GM19324 (cell line): ENCODE measurements around the gene UBQLN2.
A peak's percentile ranks its signal among the peaks of the same experiment; 100 is the strongest.
"Not testable (repeated sequence)": the region's sequence is repeated elsewhere in the genome, so short reads cannot be mapped to it uniquely, and the experiment has no call there.

Source experiments
- ATAC-seq: cut with Tn5 transposase; IDR thresholded peaks from one replicate; pipeline ENCODE4 v1.9.1; 2021; ENCODE audit warnings: mild to moderate bottlenecking, moderate library complexity; ENCODE audit not compliant: unreplicated experiment, low FRiP score

Gene UBQLN2

DNA sequence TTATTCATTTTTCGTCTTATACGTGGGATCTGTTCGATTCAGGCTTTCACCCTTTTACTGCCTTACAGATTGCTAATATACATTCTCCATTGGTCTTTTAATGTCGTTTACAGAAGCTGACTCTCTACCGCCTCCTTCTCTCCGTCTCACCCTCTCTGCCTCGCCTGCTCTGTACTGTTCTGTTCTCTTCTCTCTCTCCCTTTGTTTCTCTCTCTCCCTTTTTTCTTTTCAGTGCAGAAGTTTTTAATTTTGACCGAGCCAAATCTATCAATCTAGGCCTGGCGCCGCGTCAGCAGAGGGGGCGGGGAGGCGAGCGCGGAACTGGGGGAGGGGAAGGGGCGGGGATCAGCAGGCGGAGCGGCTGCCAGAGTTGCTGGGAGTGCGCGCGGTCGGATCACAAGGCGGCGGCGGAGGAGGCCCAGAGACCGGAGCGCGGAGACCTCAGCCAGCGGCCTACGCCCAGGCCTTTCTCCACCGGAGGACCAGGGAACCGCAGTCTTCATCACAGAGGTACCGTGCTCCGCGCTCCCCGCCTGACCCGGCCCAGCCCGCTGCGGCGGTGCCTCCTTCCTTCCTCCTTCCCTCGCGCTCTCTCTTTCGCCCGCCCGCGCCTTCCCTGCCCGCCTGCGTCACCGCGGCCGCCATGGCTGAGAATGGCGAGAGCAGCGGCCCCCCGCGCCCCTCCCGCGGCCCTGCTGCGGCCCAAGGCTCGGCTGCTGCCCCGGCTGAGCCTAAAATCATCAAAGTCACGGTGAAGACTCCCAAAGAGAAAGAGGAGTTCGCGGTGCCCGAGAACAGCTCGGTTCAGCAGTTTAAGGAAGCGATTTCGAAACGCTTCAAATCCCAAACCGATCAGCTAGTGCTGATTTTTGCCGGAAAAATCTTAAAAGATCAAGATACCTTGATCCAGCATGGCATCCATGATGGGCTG lies at the start of gene UBQLN2:
Gene UBQLN2, plus strand, starts transcription at position 397 of the 931 bp plus-strand sequence. Its CDS starts 247 bp downstream, at position 644.
- ATAC-seq = peak; percentile 77

DNA sequence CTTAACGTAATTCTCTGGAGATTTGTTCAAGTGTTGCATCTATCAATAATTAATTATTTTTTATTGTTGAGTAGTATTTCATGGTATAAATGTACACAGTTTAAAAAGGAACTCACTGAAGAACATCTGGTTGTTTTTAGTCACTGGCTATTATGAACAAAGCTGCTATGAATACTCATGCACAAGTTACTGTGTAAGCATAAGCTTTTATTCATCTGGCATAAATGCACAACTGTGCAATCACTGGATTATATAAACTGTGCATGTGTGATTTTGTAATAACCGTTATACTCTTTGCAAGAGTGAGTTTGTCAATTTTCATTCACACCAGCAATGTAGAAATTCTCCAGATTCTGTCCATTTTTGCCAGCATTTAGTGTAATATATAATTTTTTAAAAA lies 43.8 kb upstream of the UBQLN2 start:
- no peak for ATAC-seq

DNA sequence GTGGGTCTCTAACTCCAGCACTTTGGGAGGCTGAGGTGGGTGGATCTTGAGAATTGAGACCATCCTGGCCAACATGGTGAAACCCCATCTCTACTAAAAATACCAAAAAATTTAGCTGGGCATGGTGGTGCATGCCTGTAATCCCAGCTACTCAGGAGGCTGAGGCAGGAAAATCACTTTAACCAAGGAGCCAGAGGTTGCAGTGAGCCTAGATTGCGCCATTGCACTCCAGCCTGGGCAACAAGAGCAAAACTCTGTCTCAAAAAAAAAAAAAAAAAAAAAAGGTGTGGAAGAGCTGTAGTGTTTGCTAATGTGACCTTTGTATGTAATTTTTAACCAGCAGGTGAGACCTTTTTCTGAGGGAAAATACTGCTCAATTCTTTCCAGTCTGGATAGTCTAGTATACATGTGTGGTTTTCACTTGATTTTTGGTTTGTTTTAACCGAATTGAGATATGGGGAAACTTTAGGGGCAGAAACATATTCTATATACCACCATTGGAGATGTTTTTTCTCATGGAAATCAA lies 33.9 kb upstream of the UBQLN2 start:
- not testable (repeated sequence) for ATAC-seq

DNA sequence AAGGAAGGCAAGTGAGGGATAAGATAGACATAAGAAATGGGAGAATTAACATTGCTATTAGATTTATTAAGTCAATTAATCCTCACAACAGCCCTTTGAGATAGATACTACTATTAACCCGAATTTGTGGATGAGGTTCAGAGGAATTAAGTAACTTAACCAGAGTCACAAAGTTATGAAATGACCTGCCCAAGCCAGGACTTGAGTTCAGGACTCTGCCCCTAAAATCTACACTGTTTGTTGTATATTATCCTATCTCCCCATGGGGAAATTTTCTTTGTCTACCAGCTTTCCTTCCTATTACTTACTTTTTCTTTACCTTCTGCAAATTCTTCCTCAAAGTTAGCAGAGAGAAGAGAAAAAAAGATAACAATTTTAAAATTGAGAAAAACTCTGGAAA lies 33.4 kb upstream of the UBQLN2 start:
- ATAC-seq = no peak

DNA sequence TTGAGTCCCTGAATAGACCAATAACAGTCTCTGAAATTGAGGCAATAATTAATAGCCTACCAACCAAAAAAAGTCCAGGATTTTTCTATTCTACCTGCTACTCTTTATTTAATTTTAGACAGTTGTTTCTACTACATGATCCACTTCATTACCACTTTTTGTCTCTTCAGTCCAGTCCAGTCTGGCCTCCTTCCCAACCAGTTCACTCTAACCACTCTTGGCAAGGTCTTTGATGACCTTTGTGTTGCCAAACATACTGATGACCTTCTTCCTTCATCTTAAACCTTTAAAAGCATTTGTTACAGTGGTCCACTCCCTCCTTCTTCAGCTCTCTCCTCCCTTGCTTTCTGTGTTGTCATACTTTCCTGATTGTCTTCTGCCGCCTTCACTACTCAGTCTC lies 12.8 kb upstream of the UBQLN2 start:
- no peak for ATAC-seq

DNA sequence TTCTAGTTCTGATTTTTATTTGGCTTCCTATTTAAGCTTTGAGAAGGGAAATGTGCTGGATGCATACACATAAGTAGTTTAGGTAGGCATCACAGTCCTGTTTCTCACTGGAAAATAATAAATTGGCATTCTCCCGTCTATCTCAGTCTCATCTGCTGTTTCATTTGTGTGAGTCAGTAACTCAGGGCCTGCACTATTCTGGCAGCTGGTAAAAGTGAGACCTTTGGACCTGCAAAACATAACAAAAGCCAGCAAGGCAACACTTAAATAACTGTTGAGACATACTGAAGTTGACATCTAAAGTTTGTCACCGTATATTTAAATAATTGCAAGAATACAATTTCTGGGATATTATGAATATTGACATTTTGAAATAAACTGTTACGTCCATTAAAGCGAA lies 8.6 kb upstream of the UBQLN2 start:
- no peak for ATAC-seq

DNA sequence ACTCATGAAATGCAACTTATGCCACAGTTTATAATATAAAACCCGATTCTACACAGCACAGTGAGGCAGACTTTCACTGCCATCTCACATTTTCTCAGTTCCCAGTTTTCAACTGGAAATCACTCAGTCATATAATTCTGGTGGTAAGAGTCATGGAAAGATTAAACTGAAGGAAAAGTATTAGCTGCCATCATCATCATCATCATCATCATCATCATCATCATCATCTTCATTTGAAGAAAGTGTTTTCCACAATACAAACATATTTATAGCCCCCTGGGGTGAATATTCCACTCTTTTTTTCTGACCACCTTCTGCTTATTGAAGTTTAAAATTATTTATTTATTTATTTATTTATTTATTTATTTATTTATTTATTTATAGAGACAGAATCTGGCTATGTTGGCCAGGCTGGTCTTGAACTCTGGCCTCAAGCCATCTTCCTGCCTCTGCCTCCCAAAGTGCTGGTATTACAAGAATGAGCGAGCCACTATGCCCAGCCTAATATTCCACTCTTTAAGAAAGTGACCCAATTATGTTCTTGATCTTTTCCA lies 6.0 kb upstream of the UBQLN2 start:
- no peak for ATAC-seq

DNA sequence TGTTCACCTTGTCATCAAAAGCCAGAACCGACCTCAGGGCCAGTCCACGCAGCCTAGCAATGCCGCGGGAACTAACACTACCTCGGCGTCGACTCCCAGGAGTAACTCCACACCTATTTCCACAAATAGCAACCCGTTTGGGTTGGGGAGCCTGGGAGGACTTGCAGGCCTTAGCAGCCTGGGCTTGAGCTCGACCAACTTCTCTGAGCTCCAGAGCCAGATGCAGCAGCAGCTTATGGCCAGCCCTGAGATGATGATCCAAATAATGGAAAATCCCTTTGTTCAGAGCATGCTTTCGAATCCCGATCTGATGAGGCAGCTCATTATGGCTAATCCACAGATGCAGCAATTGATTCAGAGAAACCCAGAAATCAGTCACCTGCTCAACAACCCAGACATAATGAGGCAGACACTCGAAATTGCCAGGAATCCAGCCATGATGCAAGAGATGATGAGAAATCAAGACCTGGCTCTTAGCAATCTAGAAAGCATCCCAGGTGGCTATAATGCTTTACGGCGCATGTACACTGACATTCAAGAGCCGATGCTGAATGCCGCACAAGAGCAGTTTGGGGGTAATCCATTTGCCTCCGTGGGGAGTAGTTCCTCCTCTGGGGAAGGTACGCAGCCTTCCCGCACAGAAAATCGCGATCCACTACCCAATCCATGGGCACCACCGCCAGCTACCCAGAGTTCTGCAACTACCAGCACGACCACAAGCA lies 898 bp downstream of the UBQLN2 start:
- peak; percentile 9 for ATAC-seq

DNA sequence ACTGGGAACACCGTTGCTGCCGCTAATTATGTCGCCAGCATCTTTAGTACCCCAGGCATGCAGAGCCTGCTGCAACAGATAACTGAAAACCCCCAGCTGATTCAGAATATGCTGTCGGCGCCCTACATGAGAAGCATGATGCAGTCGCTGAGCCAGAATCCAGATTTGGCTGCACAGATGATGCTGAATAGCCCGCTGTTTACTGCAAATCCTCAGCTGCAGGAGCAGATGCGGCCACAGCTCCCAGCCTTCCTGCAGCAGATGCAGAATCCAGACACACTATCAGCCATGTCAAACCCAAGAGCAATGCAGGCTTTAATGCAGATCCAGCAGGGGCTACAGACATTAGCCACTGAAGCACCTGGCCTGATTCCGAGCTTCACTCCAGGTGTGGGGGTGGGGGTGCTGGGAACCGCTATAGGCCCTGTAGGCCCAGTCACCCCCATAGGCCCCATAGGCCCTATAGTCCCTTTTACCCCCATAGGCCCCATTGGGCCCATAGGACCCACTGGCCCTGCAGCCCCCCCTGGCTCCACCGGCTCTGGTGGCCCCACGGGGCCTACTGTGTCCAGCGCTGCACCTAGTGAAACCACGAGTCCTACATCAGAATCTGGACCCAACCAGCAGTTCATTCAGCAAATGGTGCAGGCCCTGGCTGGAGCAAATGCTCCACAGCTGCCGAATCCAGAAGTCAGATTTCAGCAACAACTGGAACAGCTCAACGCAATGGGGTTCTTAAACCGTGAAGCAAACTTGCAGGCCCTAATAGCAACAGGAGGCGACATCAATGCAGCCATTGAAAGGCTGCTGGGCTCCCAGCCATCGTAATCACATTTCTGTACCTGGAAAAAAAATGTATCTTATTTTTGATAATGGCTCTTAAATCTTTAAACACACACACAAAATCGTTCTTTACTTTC lies 1.8 kb downstream of the UBQLN2 start:
- no peak for ATAC-seq

DNA sequence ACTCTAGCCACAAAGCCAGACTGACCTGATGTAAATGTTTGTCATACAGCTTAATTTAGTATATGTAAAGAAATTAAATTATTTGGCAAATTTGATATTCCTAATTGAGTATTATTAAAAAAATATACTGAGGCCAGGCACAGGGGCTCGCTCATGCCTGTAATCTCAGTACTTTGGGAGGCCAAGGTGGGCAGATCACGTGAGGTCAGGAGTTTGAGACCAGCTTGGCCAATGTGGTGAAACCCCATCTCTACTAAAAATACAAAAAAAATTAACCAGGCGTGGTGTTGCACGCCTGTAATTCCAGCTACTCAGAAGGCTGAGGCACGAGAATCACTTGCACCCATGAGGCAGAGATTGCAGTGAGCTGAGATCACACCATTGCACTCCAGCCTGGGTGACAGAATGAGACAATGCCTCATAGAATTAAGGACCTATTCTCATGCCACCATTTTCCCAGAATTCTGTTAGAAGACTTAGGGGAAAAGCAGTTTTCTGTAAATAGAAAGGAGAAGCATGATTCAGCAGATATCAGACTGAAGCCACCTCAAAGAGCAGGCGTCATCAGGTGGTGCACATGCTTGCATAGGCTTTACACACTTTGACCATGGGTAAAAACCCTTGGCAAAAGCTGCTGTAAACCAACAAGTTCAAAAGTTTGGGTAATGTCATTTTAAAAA lies 6.1 kb downstream of the UBQLN2 start:
- ATAC-seq = no peak

DNA sequence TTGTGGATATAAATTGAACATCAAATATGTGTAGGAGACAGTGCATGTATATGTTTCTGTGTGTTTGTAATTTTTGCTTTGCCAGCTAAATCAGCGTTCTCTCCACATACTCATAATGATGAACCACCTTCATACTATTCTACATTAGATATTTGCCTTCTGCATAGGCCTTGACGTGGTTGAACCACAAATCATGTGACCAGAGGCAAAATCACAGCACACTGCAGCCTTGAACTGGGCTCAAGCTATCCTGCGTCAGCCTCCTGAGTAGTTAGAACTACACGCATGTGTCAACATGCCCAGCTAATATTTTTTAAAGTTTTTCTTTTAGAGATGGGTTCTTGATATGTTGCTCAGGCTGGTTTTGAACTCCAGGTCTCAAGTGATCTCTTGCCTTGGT lies 9.5 kb downstream of the UBQLN2 start:
- ATAC-seq = no peak

DNA sequence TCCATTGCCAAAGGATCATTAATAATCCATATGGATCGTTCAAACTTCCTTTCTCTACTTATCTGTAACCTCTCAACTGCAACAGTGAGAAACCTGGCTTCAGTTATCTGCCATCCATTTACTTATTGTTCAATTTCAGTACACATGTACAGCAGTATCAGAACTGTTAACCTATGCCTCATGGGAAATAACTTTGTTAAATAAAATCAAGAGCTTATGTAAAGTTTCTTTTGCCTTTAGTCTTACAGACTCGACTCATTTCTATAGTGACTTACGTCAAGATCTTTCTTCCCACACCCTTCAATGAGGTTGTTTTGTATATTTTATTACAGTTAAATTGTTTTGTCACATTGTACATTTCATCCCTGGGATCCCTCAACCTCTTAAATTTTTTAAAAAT lies 11.4 kb downstream of the UBQLN2 start:
- no peak for ATAC-seq

DNA sequence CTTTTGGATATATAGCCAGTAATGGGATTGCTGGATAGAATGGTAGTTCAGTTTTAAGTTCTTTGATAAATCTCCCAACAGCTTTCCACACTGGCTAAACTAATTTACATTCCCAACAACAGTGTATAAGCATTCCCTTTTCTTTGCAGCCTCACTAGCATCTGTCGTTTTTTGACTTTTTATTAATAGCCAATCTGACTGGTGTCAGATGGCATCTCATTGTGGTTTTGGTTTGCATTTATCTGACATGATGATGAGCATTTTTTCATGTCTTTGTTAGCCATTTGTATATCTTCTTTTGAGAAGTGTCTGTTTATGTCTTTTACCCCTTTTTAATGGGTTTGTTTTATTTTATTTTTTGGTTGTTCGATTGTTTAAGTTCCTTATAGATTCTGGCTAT lies 13.3 kb downstream of the UBQLN2 start:
- ATAC-seq = no peak

DNA sequence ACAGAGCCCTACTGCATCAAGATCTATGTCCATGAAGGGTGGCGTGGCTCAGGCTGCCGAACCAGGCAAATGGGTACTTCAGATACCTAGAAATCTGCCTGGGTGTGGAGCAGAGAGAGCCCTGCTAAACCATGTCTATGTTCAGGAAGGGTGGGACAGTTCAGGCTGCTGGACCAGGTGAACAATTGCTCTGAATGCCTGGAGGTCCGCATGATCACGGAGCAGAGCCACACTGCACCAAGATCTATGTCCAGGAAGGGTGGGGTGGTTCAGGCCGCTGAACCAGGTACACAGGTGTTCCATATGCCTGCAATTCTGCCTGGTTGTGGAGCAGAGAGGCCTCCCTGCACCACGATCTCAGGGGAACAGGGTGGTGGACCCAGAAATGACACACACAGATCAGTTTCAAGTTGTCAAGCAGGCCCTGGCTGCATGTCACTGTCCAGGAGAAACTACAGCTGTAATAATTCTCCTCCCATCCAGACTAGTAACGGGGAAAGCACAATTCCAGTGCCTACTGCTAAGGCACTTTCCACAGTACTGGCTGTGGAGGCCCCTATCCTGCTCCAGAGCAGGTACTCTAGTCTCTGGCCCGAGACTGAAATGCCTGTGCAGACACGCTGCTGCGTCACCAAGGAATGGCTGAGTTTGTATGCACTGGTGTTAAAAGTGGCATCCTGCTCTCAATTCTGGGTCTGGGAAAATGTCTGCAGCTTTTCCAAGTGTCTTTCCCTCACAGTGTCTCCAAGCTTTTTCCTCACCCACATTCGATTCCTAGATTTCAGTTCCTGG lies 25.2 kb downstream of the UBQLN2 start:
- ATAC-seq = no peak

DNA sequence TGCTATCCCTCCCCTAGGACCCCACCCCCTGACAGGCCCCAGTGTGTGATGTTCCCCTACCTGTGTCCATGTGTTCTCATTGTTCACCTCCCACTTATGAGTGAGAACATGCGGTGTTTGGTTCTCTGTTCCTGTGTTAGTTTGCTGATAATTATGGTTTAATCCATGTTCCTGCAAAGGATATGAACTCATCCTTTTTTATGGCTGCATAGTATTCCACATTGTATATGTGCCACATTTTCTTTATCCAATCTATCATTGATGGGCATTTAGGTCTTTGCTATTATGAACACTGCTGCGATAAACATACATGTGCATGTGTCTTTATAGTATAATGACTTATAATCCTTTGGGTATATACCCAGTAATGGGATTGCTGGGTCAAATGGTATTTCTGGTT lies 28.4 kb downstream of the UBQLN2 start:
- ATAC-seq = not testable (repeated sequence)

DNA sequence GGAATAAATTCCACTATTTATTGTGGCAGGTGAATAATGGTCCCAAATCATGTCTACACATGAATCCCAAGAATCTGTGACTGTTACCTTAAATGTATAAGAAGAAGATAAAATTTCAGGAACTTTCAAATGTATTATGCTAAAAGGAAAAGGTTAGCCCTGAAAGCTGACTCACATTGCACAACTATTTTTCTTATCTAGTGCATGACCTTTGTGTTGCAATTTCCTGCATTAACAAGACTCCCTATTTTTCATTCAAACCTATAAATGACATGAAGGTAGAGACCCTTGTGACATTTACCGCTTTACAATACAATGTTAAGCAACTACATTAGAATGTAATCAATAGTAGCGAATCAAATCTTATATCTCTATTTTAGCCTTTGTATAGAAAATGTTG lies 36.7 kb downstream of the UBQLN2 start:
- no peak for ATAC-seq

DNA sequence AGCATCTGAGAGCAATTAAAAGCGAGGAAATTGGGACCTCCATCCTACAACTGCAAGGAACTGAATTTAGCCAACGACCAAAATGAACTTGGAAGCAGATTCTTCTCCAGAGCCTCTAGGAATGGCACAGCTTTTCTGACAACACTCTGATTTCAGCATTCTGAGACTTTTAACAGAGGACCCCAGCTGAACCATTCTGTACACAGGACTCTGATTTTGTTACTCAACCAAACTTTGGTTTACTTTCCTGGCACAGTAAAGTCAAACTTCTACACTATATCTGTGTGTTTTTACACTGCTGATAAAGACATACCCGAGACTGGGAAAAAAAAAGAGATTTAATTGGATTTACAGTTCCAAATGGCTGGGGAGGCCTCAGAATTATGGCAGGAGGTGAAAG lies 37.6 kb downstream of the UBQLN2 start:
- ATAC-seq = no peak

DNA sequence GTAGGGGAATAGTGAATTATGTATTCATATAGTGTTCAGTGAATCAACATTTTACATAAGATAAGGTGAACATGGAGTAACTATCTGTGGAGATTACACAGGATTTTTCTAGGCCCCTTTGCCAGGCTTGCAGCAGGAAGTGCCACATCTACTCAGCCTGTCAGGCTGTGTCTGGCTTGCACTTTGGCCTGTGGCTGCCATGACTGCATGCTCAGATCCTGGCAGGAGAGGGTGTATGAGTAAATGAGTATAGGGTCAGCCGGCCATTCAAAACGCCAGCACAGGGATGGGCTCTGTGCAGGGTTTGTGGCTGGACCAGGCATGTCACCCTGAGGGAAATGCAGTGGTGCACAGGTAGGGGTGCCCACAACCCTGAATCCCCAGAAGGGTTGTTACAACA lies 51.9 kb downstream of the UBQLN2 start:
- no peak for ATAC-seq
